Measurements from ENCODE around the gene RPL12.
"Not testable (repeated sequence)": the region's sequence is repeated elsewhere in the genome, so short reads cannot be mapped to it uniquely, and the experiment has no call there.

The RPL12 gene

DNA sequence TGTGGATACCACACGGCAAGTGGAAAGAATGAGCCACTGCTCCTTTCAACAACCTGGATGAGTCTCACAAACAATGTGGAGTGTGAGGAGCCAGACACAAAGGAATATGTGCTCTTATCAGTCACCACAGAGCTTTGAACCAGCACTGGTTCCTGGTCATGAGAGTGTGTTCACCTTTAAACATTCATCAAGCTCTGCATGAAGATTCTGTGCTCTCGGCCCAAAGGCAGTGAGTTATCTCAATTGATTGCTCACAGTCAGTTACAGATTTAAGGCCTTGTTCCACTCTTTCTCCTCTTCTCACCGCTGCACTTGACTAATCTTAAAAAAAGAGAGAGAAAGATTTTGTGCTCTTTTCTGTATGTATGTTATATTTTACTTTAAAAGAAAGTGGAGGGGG, 19.5 kb upstream of the RPL12 start:
- DNase-seq = no peak

DNA sequence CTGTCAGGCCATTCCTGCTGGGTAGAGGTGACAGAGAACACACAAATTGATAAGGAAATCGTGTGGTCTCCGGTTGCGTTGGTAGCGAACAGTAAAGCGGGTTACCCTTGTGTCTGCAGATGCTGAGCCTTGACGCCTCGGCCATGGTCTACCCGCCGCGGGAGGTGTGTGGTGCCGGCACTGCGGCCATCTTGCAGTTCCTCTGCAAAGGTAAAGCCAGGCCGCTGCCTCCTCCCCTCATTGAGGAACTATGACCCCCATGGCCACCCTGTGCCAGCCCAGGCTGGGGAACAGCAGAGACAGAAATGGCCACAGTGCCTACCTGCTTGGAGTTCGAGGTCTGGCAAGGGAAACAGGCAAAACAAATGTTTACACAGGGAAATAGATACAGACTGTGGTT, 16.4 kb upstream of the RPL12 start:
- DNase-seq = no peak

DNA sequence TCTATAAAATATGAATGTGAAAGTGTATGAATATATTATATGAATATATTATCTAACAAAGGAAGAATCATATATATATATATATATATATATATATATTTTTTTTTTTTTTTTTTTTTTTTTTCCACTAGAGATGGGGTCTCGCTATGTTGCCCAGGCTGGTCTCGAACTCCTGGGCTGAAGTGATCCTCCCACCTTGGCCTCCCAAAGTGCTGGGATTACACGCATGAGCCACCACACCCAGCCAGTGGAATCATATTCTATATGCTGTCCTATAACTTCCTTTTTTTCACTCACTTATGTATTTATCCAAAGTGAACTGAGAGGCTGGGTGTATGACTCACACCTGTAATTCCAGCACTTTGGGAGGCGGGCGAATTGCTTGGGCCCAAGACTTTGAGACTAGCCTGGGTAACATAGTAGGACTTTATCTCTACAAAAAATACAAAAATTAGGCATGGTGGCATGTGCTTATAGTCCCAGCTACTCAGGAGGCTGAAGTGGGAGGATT, 15.3 kb upstream of the RPL12 start:
- DNase-seq = not testable (repeated sequence)

DNA sequence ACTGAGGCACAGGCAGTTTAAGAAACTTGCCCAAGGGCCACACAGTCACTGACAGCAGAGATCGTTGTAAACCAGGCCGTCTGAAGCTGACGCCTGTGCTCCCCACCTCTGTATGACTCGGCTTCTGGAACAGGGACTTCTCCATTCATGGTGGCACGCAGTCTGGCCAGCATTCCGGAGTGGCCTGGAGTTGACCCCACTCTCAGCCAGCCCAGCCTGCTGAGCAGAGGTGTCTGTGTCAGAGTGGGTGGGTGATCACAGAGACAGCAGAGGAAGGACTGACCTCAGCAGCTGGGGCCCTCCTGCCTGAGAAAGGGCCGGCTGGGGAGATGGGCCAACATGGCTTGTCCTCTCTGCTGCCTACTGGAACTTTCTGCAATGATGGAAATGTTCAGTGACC, 12.7 kb upstream of the RPL12 start:
- DNase-seq = no peak

DNA sequence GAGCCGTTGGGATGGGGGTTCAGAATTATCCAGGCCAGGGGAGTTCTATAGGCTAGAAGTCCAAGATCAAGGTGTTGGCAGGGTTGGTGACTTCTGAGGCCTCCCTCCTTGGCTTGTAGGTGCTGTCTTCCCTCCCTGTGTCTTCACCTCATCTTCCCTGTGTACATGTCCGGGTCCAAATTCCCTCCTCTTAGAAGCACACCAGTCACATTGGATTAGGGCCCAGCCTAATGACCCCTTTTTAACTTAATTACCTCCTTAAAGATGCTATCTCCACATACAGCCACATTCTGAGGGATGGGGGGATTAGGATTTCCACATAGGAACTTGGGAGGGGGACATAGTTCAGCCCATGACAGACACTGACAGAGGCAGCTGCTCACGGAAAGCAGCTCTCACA, 12.2 kb upstream of the RPL12 start:
- no peak for DNase-seq

DNA sequence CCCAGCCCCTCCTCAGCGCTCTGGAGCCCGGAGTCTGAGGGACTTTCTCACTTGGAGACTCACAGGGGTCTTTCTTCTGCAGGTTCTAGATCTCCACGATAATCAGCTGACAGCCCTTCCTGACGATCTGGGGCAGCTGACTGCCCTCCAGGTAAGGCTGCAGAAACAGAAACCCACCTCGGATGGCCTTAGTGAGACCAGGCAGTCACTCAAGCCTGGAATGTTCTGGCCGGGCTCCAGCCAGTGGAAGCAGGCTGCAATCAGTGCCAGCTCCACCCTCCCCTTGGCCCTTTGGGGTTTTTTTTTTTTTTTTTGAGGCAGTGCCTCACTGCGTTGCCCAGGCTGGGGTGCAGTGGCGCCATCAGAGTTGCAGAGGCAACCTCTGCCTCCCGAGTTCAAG, 7.7 kb upstream of the RPL12 start:
- peak in 1 of 58 donors; percentile 33 for DNase-seq

DNA sequence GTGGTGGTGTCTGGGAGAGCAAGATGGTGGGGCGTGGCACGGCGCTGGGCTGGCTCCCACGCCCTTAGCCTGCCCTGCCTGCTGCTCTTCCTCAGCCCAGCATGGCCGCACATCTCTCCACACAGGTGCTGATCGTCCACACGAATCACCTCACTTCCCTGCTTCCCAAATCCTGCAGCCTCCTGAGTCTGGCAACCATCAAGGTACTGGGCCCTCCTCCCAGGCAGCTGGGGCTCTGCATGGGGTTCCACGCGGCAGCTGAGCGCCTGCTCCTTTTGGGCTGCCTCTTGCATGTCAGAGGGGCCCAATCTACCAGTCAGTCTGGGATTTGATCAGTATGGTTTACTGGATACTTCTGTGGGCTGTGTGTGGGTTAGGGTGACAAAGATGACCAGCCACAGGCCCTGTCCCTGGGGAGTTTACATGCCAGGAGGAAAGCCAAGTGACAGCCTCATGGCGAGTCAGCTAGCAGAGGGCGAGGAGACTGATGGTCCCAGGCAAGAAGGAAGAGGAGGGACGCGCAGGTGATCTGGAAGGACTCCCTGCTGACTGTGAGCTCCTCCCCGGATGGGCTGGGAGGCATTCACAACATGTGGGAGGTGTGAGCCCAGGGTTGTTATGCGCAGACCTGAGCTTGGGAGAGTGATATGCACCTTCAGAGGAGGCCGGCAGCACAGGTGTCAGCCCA, 6.1 kb upstream of the RPL12 start:
- no peak for DNase-seq

DNA sequence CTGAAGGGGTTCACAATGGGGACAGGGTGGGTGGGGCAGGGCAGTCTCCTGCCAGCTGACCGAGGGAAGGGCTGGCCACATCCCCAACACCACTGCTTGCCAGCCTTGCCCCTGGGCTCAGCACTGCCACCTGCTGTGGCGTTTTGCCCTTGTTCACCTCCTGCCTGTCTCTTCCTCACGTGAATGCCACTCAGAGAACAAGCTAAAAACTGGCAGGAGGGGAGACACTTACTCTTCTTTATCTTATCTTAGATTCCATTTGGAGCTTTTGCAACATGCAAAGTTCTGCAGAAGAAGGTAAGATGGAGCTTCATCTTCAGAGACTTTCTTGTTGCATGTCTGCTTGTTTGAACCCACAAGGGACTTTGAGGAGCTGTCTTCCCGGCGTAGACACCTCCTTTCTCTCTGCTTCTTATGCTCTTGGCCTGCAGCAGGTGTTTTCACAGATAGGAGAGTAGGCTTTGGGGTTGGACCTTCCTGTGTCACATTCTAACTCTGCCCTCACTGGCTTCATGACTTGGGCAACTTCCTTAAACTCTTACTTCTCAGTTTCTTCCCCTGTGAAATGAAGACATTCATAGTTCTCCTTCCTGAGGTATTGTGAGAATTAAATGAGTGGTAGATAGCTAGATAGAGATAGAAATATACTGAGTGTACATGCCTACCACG, 4.3 kb upstream of the RPL12 start:
- peak in 4 of 58 donors; percentile 7 to 16 (median 10) for DNase-seq

DNA sequence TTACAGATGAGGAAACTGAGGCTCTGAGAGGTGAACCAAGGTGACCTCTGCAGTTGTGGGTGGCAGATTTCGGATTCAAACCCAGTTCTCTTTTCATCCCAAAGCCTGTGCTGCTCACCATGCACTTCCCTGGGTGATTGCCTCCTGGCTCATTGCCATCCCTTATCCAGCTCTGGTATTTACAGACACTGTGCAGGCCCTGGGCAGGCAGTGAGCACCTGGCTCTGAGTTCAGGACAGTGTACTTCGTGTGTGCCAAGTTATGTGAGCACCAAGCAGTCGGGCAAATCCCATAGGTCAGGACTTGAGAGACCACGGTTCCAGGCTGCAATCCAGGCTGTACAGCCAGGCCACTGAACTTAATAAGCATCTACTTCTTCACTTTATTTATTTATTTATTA, 1.5 kb upstream of the RPL12 start:
- peak in 2 of 58 donors; percentile 7 to 24 for DNase-seq

DNA sequence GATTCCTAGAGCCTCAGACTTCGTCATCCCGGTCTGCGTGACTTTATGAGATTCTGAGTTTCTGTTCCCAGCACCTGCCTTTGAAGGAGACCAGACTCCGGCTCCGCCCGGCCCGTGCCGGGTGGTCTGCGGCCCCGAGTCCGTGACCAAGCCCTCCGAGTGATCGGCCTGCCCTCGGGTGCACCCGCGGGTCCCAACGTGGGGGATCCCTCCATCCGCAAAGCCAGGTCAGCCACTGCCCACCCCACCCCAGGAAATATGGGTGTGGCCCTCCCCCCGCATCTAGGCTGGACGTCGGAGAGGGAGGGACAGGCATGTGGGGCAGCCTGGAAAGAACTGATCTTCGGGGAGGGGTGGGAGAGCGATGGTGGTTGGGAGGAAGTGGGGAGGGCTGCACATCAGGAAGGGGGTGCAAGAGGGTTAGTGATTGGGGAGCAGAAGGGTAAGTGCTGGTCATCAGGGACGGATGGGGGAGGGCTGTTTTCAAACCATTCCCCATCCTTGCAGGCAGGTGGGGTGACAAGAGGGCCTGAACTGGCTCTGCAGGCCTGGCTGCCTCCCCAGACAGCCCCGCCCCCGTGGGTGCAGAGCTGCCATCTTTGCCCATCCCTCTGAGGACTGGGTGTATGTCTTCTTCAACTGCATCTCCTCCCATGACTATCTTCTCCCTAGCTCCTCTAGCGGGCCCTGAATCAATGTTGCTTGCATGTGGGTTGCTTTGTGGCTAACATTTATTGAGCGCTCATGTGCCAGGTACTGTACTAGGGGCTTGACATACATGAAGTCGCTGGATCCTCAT, 851 bp upstream of the RPL12 start:
- DNase-seq = peak in 35 of 58 donors; percentile 14 to 70 (median 44)

DNA sequence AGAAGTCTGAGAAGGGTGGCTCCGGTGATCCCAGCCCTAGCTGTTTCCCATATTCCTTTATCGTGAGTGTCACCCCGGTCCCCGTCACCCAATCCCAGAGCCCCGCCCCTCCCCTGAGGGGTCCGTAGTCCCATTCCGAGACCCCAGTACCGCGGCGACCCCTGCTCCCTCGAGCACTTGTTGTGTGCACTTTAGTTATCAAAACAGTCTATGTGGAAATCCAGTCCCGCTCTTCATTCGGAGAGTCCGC, 327 bp upstream of the RPL12 start:
- DNase-seq = no peak

DNA sequence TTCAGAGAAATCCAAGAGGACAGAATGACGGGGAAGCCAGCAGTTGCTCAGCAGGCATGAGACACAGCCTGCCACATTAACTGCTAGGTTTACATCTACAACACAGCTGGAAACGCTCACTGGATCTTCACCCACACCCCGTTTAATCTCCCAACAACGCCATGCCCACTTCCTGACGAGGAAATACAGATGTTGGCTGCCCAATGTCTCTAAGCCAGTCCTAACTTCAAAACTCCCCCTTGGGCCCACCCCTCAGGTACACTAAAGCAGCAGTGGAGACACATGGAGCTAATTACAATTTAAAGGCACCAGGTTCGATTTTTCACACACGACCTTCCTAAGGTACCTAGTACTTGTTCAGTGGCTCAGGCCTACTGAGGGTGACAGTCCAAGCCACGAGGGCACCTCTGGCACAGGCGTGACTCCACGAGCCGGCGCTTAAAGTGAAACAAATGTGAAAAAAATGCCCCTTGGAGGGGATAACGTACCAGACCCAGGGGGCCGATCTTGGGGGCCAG, 904 bp downstream of the RPL12 start:
- peak in 3 of 58 donors; percentile 16 to 25 (median 23) for DNase-seq

DNA sequence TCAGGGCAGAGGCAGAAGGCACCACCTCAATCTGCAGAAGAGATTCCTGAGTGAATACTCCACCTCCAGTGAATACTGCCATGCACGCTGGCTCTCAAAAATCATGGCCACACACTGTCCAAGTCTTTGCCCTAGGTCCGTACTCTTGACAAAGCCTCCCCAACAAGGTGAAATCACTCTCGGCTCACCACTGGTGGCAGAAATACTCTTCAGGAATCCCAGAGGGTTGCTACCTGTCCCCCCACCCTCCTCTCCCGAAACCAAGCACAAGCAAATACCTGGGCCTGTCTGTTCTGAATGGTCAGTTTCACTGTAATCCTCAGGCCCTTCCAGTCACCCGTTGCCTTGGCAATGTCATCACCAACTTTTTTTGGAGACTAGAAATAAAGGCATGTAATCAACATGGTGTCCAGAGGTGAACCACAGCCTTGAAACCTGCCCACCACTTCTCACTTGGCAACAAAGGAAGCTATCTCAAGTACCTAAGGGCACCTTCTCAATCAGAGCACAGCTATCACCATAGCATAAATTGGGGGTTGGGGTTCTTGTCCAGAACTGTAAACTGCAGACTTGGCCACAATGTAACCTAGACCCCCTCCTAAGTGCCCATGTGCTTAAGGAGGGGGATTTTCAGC, 1.8 kb downstream of the RPL12 start:
- DNase-seq = no peak

DNA sequence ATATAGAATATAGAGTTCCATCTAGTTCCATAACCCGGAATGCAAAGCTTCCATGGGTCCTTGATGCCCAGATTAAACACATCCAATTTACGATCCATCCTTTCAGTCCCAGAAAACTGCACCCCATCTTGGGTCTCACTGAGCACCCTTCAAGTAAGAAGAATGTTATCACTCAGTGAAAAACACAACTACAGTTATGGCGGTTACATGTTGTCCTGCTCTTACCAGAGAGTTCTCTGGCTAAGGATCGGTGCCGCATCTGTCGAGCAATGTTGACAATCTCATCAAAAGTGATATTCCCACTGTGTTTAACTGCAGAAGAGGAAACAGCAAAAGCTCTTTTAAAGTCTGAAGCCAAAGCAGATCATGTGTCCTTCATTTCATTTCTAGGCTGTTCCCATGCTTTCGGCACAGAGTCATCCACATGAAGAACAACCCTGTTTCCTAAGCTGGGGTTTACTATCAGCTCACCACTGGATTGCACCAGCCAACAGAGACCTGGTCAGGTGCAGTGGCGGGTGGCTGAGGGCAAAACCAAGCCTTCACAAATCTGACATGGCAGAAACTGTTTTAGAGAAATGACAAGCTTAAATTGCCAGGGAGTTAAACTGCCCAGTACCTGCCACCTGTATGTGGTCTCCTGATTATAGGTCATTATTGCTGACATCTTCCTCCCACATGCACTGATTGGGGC, 2.9 kb downstream of the RPL12 start:
- no peak for DNase-seq

DNA sequence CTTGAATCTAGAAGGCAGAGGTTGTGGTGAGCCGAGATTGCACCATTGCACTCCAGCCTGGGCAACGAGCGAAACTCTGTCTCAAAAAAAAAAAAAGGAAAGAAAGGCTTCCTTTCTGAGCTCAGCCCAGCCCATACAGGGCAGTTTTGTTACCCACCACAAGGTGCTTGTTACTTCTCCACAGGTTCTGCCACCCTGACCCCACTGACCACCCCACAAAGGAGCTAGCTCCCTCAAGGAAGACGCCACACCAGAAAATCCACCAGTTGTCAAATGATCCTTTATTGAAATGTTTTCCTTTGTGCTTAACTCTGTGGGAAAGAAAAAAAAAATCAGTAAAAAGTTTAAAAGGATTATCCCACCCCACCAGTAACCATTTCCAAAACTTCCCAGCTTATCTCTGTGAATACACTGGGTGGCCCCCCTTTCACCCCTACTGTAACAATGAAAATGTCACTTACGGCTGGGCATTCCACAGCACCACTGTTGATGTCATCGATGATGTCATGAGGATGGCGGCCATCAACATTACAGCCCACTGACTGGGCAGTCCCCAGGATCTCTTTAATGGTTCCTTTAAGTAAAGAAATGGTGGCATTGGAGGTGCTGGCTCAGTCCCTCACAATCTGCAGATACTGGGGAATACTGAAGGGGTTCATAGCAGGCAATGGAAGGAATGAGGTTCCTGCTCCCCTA, 3.6 kb downstream of the RPL12 start:
- no peak for DNase-seq

DNA sequence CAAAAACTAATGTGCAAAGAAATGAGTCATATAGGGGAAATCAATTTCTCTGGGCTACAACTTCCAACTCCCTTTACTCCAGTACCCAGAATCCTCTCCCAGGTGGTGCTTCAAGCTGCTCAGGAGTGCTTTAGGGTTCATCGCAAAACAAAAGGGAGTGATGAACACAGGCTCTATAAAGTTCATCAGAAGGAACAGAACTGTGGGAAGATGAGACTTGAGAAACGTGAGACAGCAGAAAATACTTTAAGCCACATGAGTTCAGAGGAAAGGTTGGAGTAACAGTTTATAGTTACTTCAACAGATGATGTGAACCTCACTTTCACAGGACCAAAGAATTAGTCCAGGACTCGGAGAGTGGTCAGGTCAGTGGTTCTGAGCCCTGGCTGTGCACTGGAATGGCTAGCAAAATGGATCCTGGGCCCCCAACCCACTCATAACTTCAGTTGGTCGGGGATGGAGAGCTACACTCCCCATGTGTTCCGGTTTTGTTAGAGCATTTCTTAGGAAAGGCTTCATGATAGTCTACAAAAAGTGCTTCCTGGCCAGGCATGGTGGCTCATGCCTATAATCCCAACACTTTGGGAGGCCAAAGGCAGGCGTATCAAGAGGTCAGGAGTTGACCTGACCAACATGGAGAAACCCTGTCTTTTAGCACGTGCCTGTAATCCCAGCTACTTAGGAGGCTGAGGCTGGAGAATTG, 4.3 kb downstream of the RPL12 start:
- DNase-seq = no peak

DNA sequence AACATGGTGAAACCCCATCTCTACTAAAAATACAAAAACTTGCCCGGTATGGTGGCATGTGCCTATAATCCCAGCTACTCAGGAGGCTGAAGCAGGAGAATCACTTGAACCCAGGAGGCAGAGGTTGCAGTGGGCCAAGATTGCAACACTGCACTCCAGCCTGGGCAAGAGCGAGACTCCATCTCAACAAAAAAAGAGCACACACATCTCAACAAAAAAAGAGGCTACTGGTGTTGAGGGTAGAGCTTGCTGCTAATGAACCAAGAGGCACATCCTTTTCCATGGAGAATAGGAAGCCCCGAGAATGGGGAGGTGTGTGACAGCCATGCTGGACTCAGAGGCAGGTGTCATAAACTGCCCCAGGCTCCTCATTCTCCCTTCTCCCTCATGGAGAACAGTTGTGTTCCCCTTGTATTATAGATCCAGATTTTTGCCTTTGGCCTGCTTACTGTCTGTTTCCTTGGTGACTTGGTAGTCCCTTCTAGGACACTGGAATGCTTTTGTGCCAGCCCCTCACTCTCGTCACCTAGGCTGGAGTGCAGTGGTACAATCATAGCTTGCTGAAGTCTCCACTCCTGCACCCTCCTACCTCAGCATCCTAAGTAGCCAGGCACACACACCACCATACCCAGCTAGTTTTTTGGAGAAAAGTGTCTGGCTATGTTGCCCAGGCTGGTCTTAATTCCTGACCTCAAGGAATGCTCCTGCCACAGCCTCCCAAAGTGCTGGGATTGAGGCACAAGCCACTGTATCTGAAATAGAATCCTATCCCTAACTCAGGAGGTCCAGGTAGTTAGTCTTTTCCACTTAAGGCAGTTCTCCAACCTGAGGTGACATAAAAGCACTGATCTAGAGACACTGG, 5.1 kb downstream of the RPL12 start:
- DNase-seq = no peak

DNA sequence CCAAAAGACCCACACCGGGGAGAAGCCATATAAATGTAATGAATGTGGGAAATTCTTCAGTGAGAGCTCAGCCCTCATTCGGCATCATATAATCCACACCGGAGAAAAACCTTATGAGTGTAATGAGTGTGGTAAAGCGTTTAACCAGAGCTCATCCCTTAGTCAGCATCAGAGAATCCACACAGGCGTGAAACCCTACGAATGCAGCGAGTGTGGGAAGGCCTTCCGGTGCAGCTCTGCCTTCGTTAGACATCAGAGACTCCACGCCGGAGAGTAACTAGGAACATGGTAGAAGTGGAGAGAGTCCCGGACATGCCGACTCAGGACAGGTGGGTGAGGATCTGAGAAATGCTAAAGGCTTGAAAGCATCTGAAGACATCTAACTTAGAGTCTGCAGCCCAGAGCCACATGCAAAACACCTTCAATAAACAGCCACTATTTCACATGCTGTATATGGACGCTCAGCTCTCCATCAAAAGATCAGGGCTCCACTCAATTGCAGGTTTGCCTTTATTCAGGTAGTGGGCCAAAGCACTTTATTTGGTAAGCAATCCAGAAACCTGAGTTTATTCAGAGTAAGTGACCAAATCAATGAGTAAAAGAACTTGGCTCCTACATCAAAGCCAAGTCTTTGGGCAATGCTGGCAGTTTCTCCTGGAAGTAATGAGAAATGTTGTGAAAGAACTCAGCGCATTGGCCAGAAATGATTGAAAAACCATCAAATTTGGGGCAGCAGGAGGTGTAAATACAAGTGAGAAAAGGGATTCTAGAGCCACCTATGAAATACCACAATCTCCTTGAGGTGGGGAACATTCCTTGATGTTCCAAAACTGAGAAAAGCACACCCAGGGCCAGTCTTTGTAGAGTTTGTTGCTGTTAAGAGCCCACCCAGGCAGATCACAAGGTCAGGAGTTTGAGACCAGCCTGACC, 6.0 kb downstream of the RPL12 start:
- no peak for DNase-seq
